ENCODE data around the gene CAGE1.

DNA sequence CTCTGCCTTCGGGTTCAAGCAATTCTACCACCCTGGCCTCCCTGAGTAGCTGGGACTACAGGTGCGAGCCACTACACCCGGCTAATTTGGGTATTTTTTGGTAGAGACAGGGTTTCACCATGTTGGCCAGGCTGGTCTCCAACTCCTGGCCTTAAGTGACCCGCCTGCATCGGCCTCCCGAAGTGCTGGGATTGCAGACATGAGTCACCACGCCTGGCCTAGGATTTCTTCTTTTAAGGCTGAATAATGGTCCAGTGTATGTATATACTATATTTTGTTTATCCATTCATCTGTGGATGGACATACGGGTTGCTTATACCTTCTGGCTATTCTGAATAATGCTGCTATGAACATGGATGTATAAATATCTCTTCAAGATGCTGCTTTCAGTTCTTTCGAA lies 17.2 kb upstream of the CAGE1 start:
- TF ChIP-seq, protein P1, sequence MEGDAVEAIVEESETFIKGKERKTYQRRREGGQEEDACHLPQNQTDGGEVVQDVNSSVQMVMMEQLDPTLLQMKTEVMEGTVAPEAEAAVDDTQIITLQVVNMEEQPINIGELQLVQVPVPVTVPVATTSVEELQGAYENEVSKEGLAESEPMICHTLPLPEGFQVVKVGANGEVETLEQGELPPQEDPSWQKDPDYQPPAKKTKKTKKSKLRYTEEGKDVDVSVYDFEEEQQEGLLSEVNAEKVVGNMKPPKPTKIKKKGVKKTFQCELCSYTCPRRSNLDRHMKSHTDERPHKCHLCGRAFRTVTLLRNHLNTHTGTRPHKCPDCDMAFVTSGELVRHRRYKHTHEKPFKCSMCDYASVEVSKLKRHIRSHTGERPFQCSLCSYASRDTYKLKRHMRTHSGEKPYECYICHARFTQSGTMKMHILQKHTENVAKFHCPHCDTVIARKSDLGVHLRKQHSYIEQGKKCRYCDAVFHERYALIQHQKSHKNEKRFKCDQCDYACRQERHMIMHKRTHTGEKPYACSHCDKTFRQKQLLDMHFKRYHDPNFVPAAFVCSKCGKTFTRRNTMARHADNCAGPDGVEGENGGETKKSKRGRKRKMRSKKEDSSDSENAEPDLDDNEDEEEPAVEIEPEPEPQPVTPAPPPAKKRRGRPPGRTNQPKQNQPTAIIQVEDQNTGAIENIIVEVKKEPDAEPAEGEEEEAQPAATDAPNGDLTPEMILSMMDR (IDR thresholded peaks at IDR 0.05), result no peak
- no peak for TF ChIP-seq POLR2A (IDR thresholded peaks at IDR 0.05)
